Measurements from ENCODE around the gene KCNK10.

Gene KCNK10

GRCh38 chr14:88218119-88218915 is 104.8 kb downstream of the KCNK10 start:
- TF ChIP-seq, protein P1, sequence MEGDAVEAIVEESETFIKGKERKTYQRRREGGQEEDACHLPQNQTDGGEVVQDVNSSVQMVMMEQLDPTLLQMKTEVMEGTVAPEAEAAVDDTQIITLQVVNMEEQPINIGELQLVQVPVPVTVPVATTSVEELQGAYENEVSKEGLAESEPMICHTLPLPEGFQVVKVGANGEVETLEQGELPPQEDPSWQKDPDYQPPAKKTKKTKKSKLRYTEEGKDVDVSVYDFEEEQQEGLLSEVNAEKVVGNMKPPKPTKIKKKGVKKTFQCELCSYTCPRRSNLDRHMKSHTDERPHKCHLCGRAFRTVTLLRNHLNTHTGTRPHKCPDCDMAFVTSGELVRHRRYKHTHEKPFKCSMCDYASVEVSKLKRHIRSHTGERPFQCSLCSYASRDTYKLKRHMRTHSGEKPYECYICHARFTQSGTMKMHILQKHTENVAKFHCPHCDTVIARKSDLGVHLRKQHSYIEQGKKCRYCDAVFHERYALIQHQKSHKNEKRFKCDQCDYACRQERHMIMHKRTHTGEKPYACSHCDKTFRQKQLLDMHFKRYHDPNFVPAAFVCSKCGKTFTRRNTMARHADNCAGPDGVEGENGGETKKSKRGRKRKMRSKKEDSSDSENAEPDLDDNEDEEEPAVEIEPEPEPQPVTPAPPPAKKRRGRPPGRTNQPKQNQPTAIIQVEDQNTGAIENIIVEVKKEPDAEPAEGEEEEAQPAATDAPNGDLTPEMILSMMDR (IDR thresholded peaks at IDR 0.05; ENCODE audit: borderline replicate concordance, insufficient read depth, low read depth, low read length) = no peak

GRCh38 chr14:88212691-88213090 is 110.4 kb downstream of the KCNK10 start:
- no peak overlapping the region for H3K4me3 ChIP-seq (ENCODE audit: low read depth, low read length)
- TF ChIP-seq, protein P1 (IDR thresholded peaks at IDR 0.05; ENCODE audit: borderline replicate concordance, insufficient read depth, low read depth, low read length) = no peak

More at GRCh38 chr14:88218119-88218915, 104.8 kb downstream of the KCNK10 start:
- no peak overlapping the region for H3K4me3 ChIP-seq (ENCODE audit: low read depth, low read length)

GRCh38 chr14:88210426-88210825 is 112.6 kb downstream of the KCNK10 start:
- no peak overlapping the region for H3K4me3 ChIP-seq (ENCODE audit: low read depth, low read length)
- TF ChIP-seq, protein P1 (IDR thresholded peaks at IDR 0.05; ENCODE audit: borderline replicate concordance, insufficient read depth, low read depth, low read length) = no peak

DNA sequence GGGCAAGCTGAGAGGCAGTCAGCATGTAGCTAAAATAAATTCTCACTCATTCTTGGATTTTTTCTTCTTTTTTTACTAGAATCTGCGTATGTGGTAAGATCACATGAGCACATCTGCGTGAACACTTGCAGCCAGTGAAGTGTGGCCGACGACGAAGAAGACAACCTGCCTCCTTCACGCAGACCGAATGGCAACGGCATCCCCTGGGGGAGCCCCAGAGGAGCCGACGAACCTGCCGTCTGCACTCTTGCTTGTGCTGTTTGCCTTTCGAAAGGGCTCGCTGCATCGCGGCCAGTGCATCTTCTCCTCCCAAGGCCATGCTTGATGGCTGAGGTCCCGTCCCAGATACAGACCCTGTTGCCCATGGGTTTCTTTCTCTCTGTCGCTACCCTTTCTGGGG is 113.8 kb downstream of the KCNK10 start:
- TF ChIP-seq, protein P1 (IDR thresholded peaks at IDR 0.05; ENCODE audit: borderline replicate concordance, insufficient read depth, low read depth, low read length) = no peak
- H3K4me3 ChIP-seq (ENCODE audit: low read depth, low read length) = no peak overlapping the region

GRCh38 chr14:88208858-88209257 is 114.2 kb downstream of the KCNK10 start:
- TF ChIP-seq, protein P1 (IDR thresholded peaks at IDR 0.05; ENCODE audit: borderline replicate concordance, insufficient read depth, low read depth, low read length) = no peak
- no peak overlapping the region for H3K4me3 ChIP-seq (ENCODE audit: low read depth, low read length)

DNA sequence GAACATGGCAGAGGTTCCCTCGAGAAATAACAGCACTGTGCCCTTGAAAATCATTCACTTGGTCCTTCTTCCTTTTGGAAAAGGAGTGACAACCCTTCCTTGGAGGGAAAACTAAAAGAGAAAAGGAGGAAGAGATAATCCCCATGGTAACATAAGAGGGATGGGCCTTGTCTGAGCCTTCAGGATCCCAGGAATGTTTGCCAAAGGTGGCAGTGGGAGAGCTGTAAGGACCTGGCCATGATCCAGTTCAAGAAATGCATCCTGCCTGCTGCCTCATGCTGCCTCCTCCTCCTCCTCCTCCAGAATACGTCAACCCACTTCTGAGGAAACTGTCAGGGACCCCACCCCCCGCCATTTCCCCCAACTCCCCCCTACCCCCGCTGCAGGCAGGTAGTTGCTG is 118.8 kb downstream of the KCNK10 start:
- TF ChIP-seq, protein P1 (IDR thresholded peaks at IDR 0.05; ENCODE audit: borderline replicate concordance, insufficient read depth, low read depth, low read length) = no peak
- no peak overlapping the region for H3K4me3 ChIP-seq (ENCODE audit: low read depth, low read length)

GRCh38 chr14:88203291-88203690 is 119.8 kb downstream of the KCNK10 start:
- no peak overlapping the region for H3K4me3 ChIP-seq (ENCODE audit: low read depth, low read length)
- TF ChIP-seq, protein P1 (IDR thresholded peaks at IDR 0.05; ENCODE audit: borderline replicate concordance, insufficient read depth, low read depth, low read length) = no peak

All from GM12875 (cell line).